Fibroblast of the conjunctiva (primary cell): Measurements from ENCODE around the gene RHBDL2.
A peak's percentile ranks its signal among the peaks of the same experiment; 100 is the strongest.
"Not testable (repeated sequence)": the region's sequence is repeated elsewhere in the genome, so short reads cannot be mapped to it uniquely, and the experiment has no call there.

Experiments used
- DNase-seq: peaks from one replicate; pipeline ENCODE4 v3.0.0-alpha.2; 2010; ENCODE audit warnings: low read depth

Gene RHBDL2

GRCh38 chr1:38941527-38942019 lies at the start of gene RHBDL2:
TSS of gene RHBDL2 (minus strand) at chr1:38941830. CDS start at chr1:38919212, 22,618 bp downstream.
- DNase-seq = no peak

GRCh38 chr1:38990738-38991637 lies 49.4 kb upstream of the RHBDL2 start, which contains the start of gene AKIRIN1:
TSS of gene AKIRIN1 (plus strand) at chr1:38991276. CDS start at chr1:38991381, 105 bp downstream.
- peak; percentile 91 for DNase-seq

GRCh38 chr1:38990386-38990737 lies 48.7 kb upstream of the RHBDL2 start:
- no peak for DNase-seq

GRCh38 chr1:38989979-38990378 lies 48.3 kb upstream of the RHBDL2 start:
- DNase-seq = no peak

GRCh38 chr1:38979380-38979779 lies 37.8 kb upstream of the RHBDL2 start:
- DNase-seq = not testable (repeated sequence)

GRCh38 chr1:38978245-38978542 lies 36.6 kb upstream of the RHBDL2 start:
- DNase-seq = not testable (repeated sequence)

- not testable (repeated sequence) for DNase-seq
Measured at GRCh38 chr1:38977399-38978244, 36.0 kb upstream of the RHBDL2 start.

GRCh38 chr1:38973659-38974437 lies 32.2 kb upstream of the RHBDL2 start:
- DNase-seq = no peak

- DNase-seq = not testable (repeated sequence)
Measured at GRCh38 chr1:38973145-38973544, 31.5 kb upstream of the RHBDL2 start.

- no peak for DNase-seq
Measured at GRCh38 chr1:38964140-38964548, 22.5 kb upstream of the RHBDL2 start.

- DNase-seq = no peak
Measured at GRCh38 chr1:38962560-38962959, 20.9 kb upstream of the RHBDL2 start.

- DNase-seq = peak; percentile 13
Measured at GRCh38 chr1:38962113-38962512, 20.5 kb upstream of the RHBDL2 start.

- DNase-seq = no peak
Measured at GRCh38 chr1:38958967-38959366, 17.3 kb upstream of the RHBDL2 start.

GRCh38 chr1:38953433-38953860 lies 11.8 kb upstream of the RHBDL2 start:
- DNase-seq = no peak

GRCh38 chr1:38950553-38950952 lies 8.9 kb upstream of the RHBDL2 start:
- no peak for DNase-seq

- no peak for DNase-seq
Measured at GRCh38 chr1:38944547-38944946, 2.9 kb upstream of the RHBDL2 start.

- no peak for DNase-seq
Measured at GRCh38 chr1:38942664-38943428, 1.2 kb upstream of the RHBDL2 start.

GRCh38 chr1:38941093-38941492 lies 537 bp downstream of the RHBDL2 start:
- no peak for DNase-seq

- DNase-seq = no peak
Measured at GRCh38 chr1:38940339-38941047, 1.1 kb downstream of the RHBDL2 start.

- no peak for DNase-seq
Measured at GRCh38 chr1:38938722-38939260, 2.8 kb downstream of the RHBDL2 start.
